ENCODE measurements around the gene OR10A5. TPM values are rescaled to one million over a fixed set of nuclear protein-coding genes. Genes with fewer than 3 reads are reported as not detected.
"Not testable (repeated sequence)": the region's sequence is repeated elsewhere in the genome, so short reads cannot be mapped to it uniquely, and the experiment has no call there.

Gene OR10A5, protein sequence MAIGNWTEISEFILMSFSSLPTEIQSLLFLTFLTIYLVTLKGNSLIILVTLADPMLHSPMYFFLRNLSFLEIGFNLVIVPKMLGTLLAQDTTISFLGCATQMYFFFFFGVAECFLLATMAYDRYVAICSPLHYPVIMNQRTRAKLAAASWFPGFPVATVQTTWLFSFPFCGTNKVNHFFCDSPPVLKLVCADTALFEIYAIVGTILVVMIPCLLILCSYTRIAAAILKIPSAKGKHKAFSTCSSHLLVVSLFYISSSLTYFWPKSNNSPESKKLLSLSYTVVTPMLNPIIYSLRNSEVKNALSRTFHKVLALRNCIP
- total RNA-seq (not detected), polyA plus RNA-seq (not detected)

DNA sequence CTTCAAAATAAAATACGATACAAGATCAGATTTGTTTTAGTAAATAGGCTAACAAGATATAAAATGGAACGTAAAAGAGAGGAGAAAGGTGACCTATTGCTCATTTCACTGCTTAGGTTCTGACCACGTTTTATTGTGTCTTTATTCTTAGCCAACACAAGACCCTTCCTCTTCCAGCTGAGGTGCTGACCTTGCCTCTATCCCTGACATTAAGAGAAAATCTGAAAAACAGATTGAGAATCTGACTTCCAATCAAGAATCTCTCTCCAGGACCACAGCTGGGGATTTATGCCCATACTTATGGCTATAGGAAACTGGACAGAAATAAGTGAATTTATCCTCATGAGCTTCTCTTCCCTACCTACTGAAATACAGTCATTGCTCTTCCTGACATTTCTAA, at the start of gene OR10A5:
TSS of gene OR10A5 (plus strand) at position 301 of the 400 bp plus-strand sequence. CDS start at position 301, 0 bp downstream.
- Mint-ChIP-seq H3K4me1 (no peaks in the 10 kb centered on the region), H3K4me3 (no peak within 1 kb of the TSS), H3K27me3 (peaks cover 10 to 54% of the 10 kb centered on the region in 2 donors), H3K36me3 (peaks cover 0 to 1% (median 0%) of the 10 kb centered on the region in 3 donors), H3K27ac (no peak within 1 kb of the TSS), H3K9me3 (peaks cover 0 to 3% (median 0%) of the 10 kb centered on the region in 5 donors)
- ChIA-PET CTCF (no interaction called here), POLR2A (no interaction called here)
- Histone ChIP-seq H3K4me1 (ENCODE audit: insufficient read depth, low read length) (no peaks in the 10 kb centered on the region), H3K4me3 (ENCODE audit: low read length) (no peak within 1 kb of the TSS), H3K9me3 (ENCODE audit: low read length) (no peaks in the 10 kb centered on the region), H3K27ac (ENCODE audit: low read depth, low read length) (no peak within 1 kb of the TSS), H3K36me3 (ENCODE audit: insufficient read depth, low read length) (no peaks in the 10 kb centered on the region), H3K27me3 (ENCODE audit: insufficient read depth, low read length, poor library complexity, severe bottlenecking) (no peaks in the 10 kb centered on the region)
- DNase-seq: no peak

DNA sequence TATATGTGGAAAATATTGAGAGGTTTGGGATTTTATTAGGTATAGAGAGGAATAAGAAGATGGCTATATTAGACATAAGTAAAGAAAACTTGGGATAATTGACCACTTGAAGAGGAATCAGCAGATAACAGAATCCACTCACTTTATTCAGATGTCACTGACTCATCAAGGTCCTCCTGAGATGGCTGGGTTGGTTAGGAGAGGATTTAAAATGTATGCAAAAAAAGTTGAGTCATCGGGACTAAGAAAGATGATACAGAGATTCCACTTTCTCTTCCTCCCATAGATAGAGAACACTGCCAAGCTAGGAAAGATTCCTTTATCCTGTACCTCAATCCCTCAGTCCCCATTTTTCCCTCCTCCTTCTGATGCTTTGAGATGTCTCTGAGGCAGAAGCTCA, 46.1 kb upstream of the OR10A5 start, which contains the start of gene OR6A2:
TSS of gene OR6A2 (minus strand) at position 288 of the 400 bp plus-strand sequence. CDS start 3,981 bp downstream, outside the sequence.
- no peak within 1 kb of the TSS for H3K27ac Mint-ChIP-seq
- H3K36me3 Mint-ChIP-seq: peaks cover 0 to 10% (median 0%) of the 10 kb centered on the region in 3 donors
- peaks cover 0 to 10% (median 9%) of the 10 kb centered on the region in 5 donors for H3K9me3 Mint-ChIP-seq
- Histone ChIP-seq H3K9me3 (ENCODE audit: low read length) (no peaks in the 10 kb centered on the region), H3K27me3 (ENCODE audit: insufficient read depth, low read length, poor library complexity, severe bottlenecking) (no peaks in the 10 kb centered on the region), H3K4me3 (ENCODE audit: low read length) (no peak within 1 kb of the TSS), H3K36me3 (ENCODE audit: insufficient read depth, low read length) (no peaks in the 10 kb centered on the region), H3K27ac (ENCODE audit: low read depth, low read length) (no peak within 1 kb of the TSS), H3K4me1 (ENCODE audit: insufficient read depth, low read length) (no peaks in the 10 kb centered on the region)
- ChIA-PET CTCF (no interaction called here), POLR2A (no interaction called here)
- H3K4me1 Mint-ChIP-seq: no peaks in the 10 kb centered on the region
- peaks cover 0 to 5% of the 10 kb centered on the region in 2 donors for H3K27me3 Mint-ChIP-seq
- no peak for DNase-seq
- no peak within 1 kb of the TSS for H3K4me3 Mint-ChIP-seq

DNA sequence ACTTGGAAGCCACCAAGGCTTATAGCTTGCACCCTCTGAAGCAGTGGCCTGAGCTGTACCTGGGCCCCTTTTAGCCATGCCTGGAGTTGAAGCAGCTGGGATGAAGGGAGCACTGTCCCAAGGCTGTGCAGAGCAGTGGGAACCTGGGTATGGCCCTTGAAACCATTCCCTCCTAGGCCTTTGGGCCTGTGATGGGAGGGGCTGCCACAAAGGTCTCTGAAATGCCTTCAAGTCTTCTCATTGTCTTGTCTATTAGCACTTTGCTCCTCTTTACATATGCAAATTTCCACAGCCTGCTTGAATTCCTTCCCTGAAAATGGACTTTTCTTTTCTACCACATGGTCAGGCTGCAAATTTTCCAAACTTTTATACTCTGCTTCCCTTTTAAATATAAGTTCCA, 44.4 kb upstream of the OR10A5 start:
- H3K9me3 ChIP-seq (ENCODE audit: low read length); POLR2A ChIA-PET; H3K4me3 ChIP-seq (ENCODE audit: low read length); H3K9me3 Mint-ChIP-seq; H3K36me3 Mint-ChIP-seq; H3K4me3 Mint-ChIP-seq; H3K27ac Mint-ChIP-seq; H3K27me3 ChIP-seq (ENCODE audit: insufficient read depth, low read length, poor library complexity, severe bottlenecking); H3K4me1 Mint-ChIP-seq; H3K27ac ChIP-seq (ENCODE audit: low read depth, low read length); H3K4me1 ChIP-seq (ENCODE audit: insufficient read depth, low read length); H3K27me3 Mint-ChIP-seq; DNase-seq; H3K36me3 ChIP-seq (ENCODE audit: insufficient read depth, low read length); CTCF ChIA-PET: not testable (repeated sequence)

DNA sequence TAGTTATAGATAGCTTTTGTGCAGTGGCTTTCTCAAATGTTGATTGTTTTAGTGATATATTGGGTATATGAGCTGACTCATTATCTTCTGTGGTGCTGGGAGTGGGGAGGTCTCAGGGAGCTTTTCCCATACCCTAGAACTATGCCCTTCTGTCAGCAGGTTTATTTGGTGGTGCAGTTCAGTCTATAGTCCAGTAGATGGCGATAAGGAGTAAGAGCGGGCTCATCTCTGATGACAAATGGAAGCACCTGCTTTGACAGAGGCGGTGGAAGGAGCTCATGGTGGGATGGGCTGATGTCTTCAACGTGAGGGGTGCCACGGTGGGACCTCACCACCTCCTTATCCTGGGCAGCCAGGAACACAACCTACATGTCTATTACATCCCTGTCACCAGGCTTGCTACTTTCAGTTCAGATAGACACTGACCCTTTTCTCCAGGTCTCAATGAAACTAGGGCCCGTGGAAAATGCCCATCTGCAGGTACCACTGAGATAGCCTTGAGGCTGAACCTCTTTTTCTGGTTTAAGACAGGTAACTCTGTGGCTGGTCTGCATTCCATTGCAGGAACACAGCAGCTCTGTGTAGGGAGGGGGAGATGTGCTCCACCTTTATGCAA, 33.0 kb upstream of the OR10A5 start:
- H3K4me1 ChIP-seq (ENCODE audit: insufficient read depth, low read length): no peaks in the 10 kb centered on the region
- ChIA-PET POLR2A (no interaction called here), CTCF (interaction anchor here (0.8 to 1.8 kb wide), 8 partner anchors 8 to 883 kb away, joined by 3 to 14 read pairs (median 5); partner anchors contain the start of gene CYB5R2)
- H3K27ac ChIP-seq (ENCODE audit: low read depth, low read length): no peak overlapping the region
- peaks cover 0 to 3% (median 0%) of the 10 kb centered on the region in 3 donors for H3K4me1 Mint-ChIP-seq
- H3K9me3 Mint-ChIP-seq: peaks cover 0 to 3% (median 0%) of the 10 kb centered on the region in 5 donors
- H3K27me3 ChIP-seq (ENCODE audit: insufficient read depth, low read length, poor library complexity, severe bottlenecking): peaks cover 3% of the 10 kb centered on the region
- H3K4me3 ChIP-seq (ENCODE audit: low read length): no peak overlapping the region
- H3K27me3 Mint-ChIP-seq: peaks cover 14 to 54% of the 10 kb centered on the region in 2 donors
- DNase-seq: peak in 2 of 5 donors; percentile 26 to 41
- H3K9me3 ChIP-seq (ENCODE audit: low read length): no peaks in the 10 kb centered on the region
- no peak overlapping the region for H3K4me3 Mint-ChIP-seq
- H3K36me3 Mint-ChIP-seq: no peaks in the 10 kb centered on the region
- H3K27ac Mint-ChIP-seq: no peak overlapping the region
- H3K36me3 ChIP-seq (ENCODE audit: insufficient read depth, low read length): no peaks in the 10 kb centered on the region

DNA sequence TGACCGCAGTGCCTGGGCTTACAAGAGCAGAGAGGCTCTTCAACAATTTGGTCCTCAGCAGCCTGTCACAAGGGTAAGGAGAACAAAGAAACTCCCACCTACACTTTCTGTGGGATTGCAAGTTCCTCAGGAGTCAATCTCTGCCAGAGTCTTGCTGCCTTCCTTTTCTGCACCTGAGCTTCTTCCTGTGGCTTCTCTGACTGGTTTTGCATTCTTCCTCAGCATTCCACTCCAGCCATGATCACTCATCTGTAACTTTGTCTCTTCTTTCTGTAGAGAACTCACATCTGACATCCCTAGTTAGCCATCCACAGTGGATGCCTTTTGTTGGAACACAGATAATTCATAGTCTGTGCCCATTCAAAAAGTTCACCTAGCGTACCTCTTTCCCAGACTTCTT, 31.8 kb upstream of the OR10A5 start:
- no peaks in the 10 kb centered on the region for H3K36me3 ChIP-seq (ENCODE audit: insufficient read depth, low read length)
- H3K9me3 Mint-ChIP-seq: peaks cover 0 to 3% (median 0%) of the 10 kb centered on the region in 5 donors
- H3K4me1 ChIP-seq (ENCODE audit: insufficient read depth, low read length): no peaks in the 10 kb centered on the region
- POLR2A ChIA-PET: no interaction called here
- no peak overlapping the region for H3K4me3 Mint-ChIP-seq
- CTCF ChIA-PET: interaction anchor here (1.6 kb wide), 1 partner anchor 30 kb away, joined by 5 read pairs; no protein-coding TSS in a partner anchor
- peaks cover 3% of the 10 kb centered on the region for H3K27me3 ChIP-seq (ENCODE audit: insufficient read depth, low read length, poor library complexity, severe bottlenecking)
- H3K27ac ChIP-seq (ENCODE audit: low read depth, low read length): no peak overlapping the region
- peaks cover 16 to 49% of the 10 kb centered on the region in 2 donors for H3K27me3 Mint-ChIP-seq
- H3K27ac Mint-ChIP-seq: no peak overlapping the region
- H3K4me3 ChIP-seq (ENCODE audit: low read length): no peak overlapping the region
- DNase-seq: no peak
- H3K9me3 ChIP-seq (ENCODE audit: low read length): no peaks in the 10 kb centered on the region
- no peaks in the 10 kb centered on the region for H3K36me3 Mint-ChIP-seq
- H3K4me1 Mint-ChIP-seq: peaks cover 0 to 3% (median 0%) of the 10 kb centered on the region in 3 donors

DNA sequence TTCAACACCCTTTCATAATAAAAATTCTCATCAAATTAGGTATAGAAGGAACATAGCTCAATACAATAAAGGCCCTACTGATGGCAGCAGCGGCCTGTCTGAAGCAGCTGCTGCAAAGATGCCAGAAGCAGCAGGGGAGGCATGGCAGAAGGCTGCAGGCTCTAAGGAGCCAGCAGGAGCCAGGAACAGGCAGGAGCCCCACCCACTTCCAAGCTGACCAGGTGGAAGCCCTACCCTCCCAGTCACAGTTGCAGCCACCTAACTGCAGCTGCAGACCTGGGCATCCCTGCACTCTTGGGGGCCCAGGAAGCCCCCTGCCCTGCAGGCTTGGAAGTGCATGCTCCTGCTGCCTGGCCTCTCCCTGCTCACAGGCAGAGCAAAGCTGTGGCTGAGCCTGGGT, 27.8 kb upstream of the OR10A5 start:
- Mint-ChIP-seq H3K4me3 (no peak overlapping the region), H3K9me3 (peaks cover 0 to 9% (median 2%) of the 10 kb centered on the region in 5 donors), H3K4me1 (no peaks in the 10 kb centered on the region), H3K36me3 (no peaks in the 10 kb centered on the region), H3K27me3 (peaks cover 14 to 45% of the 10 kb centered on the region in 2 donors), H3K27ac (no peak overlapping the region)
- no peak for DNase-seq
- H3K36me3 ChIP-seq (ENCODE audit: insufficient read depth, low read length): no peaks in the 10 kb centered on the region
- ChIA-PET CTCF (no interaction called here), POLR2A (no interaction called here)
- no peak overlapping the region for H3K27ac ChIP-seq (ENCODE audit: low read depth, low read length)
- H3K4me1 ChIP-seq (ENCODE audit: insufficient read depth, low read length): no peaks in the 10 kb centered on the region
- H3K9me3 ChIP-seq (ENCODE audit: low read length): no peaks in the 10 kb centered on the region
- H3K27me3 ChIP-seq (ENCODE audit: insufficient read depth, low read length, poor library complexity, severe bottlenecking): peaks cover 2% of the 10 kb centered on the region
- H3K4me3 ChIP-seq (ENCODE audit: low read length): no peak overlapping the region

DNA sequence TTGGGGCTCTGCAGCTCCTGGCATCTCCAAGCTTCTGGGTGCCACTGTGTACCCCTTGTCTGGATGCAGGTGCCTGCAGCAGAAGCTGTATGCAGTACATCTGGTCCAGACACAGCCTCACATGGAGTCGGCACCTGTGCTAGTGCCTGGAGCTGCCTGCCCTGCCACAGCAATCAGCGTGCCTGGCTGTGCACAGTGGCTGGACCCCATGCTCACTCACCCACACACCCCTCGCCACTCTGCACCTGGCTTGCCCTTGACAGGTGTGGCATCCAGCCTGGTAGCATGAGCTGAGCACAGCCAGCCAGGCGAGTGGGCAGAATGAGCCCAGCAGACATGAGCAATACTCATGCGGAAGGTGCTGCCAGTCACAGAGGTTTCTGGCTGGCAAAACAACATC, 26.5 kb upstream of the OR10A5 start:
- ChIA-PET POLR2A (no interaction called here), CTCF (no interaction called here)
- Mint-ChIP-seq H3K27ac (no peak overlapping the region), H3K36me3 (no peaks in the 10 kb centered on the region), H3K27me3 (peaks cover 15 to 39% of the 10 kb centered on the region in 2 donors), H3K4me3 (no peak overlapping the region), H3K9me3 (peaks cover 0 to 9% (median 2%) of the 10 kb centered on the region in 5 donors), H3K4me1 (no peaks in the 10 kb centered on the region)
- DNase-seq: no peak
- no peaks in the 10 kb centered on the region for H3K27me3 ChIP-seq (ENCODE audit: insufficient read depth, low read length, poor library complexity, severe bottlenecking)
- H3K4me3 ChIP-seq (ENCODE audit: low read length): no peak overlapping the region
- H3K9me3 ChIP-seq (ENCODE audit: low read length): no peaks in the 10 kb centered on the region
- no peaks in the 10 kb centered on the region for H3K4me1 ChIP-seq (ENCODE audit: insufficient read depth, low read length)
- H3K36me3 ChIP-seq (ENCODE audit: insufficient read depth, low read length): no peaks in the 10 kb centered on the region
- H3K27ac ChIP-seq (ENCODE audit: low read depth, low read length): no peak overlapping the region

DNA sequence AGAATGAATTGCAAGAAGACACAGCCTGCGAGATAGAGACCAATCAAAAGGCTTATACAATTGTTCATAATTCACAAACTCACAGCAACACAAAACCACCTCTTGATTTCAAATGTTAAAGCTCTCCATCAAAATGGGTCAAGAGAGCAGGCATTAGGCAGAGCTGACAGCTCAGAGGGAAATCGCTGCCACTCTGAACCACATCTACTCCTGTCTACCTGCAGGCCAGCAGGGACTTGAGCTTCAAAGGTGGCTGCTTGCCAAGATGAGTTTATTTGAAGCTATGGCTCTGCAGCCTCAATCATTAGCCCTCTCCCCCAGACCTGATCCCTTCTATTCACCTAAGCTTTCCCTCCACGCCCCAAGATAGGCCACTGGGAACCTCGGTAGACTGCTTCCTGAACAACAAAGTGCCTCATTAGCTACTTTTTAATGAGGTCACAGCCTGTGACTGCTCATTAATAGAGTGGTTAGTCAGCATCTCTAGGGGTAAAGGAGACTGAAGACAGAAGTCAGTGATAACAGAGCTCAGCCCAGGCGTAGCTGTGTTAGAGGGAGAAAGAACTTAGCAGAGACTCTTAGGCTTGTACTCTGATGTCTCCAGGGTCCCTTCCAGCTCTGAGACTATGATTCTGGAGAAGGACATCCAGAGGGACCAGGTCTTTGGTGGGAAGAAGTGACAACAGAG, 21.2 kb upstream of the OR10A5 start:
- Histone ChIP-seq H3K9me3 (ENCODE audit: low read length) (no peaks in the 10 kb centered on the region), H3K27ac (ENCODE audit: low read depth, low read length) (no peak overlapping the region), H3K4me1 (ENCODE audit: insufficient read depth, low read length) (no peaks in the 10 kb centered on the region), H3K4me3 (ENCODE audit: low read length) (no peak overlapping the region), H3K27me3 (ENCODE audit: insufficient read depth, low read length, poor library complexity, severe bottlenecking) (no peaks in the 10 kb centered on the region), H3K36me3 (ENCODE audit: insufficient read depth, low read length) (no peaks in the 10 kb centered on the region)
- no peaks in the 10 kb centered on the region for H3K4me1 Mint-ChIP-seq
- H3K4me3 Mint-ChIP-seq: no peak overlapping the region
- H3K27me3 Mint-ChIP-seq: peaks cover 9 to 27% of the 10 kb centered on the region in 2 donors
- ChIA-PET POLR2A (no interaction called here), CTCF (interaction anchor here (2.0 kb wide), 1 partner anchor 12 kb away, joined by 14 read pairs; no protein-coding TSS in a partner anchor)
- DNase-seq: no peak
- no peak overlapping the region for H3K27ac Mint-ChIP-seq
- no peaks in the 10 kb centered on the region for H3K36me3 Mint-ChIP-seq
- H3K9me3 Mint-ChIP-seq: peaks cover 0 to 9% (median 2%) of the 10 kb centered on the region in 5 donors
